GM23338 (cell line): Measurements from ENCODE around the gene EIF4E. TPM values are rescaled to one million over a fixed set of nuclear protein-coding genes. Genes with fewer than 3 reads are reported as not detected.
A peak's percentile ranks its signal among the peaks of the same experiment; 100 is the strongest.

Experiments
- ATAC-seq: fragments of 200-7000 bp; cut with Tn5 transposase; 3 replicates; pipeline ENCODE4 v1.9.1; 2020
- DNase-seq: peaks from one replicate; pipeline ENCODE4 v3.0.0-alpha.2; 2015; ENCODE audit warnings: low spot score
- H2AFZ ChIP-seq: fragments of 200-600 bp; sonication (generic); 2 replicates; pipeline ENCODE4 v1.8.0; 2016; ENCODE audit warnings: antibody characterized with exemption, mild to moderate bottlenecking, moderate library complexity
- H3F3A ChIP-seq: fragments of 200-600 bp; sonication (generic); replicated peaks from 2 replicates; pipeline ENCODE4 v1.8.0; 2017; ENCODE audit warnings: antibody characterized with exemption, mixed run types, low read depth
- H3K27ac ChIP-seq: fragments of 200-600 bp; sonication (generic); 2 replicates; pipeline ENCODE4 v1.6.1; 2016; ENCODE audit warnings: low read depth
- H3K27me3 ChIP-seq: fragments of 200-600 bp; sonication (generic); 2 replicates; pipeline ENCODE4 v1.8.0; 2016; ENCODE audit warnings: mild to moderate bottlenecking, mixed run types, moderate library complexity; ENCODE audit not compliant: insufficient read depth
- H3K36me3 ChIP-seq: fragments of 200-600 bp; sonication (generic); 2 replicates; pipeline ENCODE4 v1.8.0; 2016; ENCODE audit warnings: mild to moderate bottlenecking; ENCODE audit not compliant: insufficient read depth
- H3K4me1 ChIP-seq: fragments of 200-600 bp; sonication (generic); 2 replicates; pipeline ENCODE4 v1.8.0; 2016; ENCODE audit warnings: mild to moderate bottlenecking, moderate library complexity; ENCODE audit not compliant: insufficient read depth
- H3K4me2 ChIP-seq: fragments of 200-600 bp; sonication (generic); 2 replicates; pipeline ENCODE4 v1.7.1; 2017; ENCODE audit warnings: mixed run types
- H3K4me3 ChIP-seq: fragments of 200-600 bp; sonication (generic); 2 replicates; pipeline ENCODE4 v1.6.1; 2016; ENCODE audit warnings: mixed run types
- H3K79me2 ChIP-seq: fragments of 200-600 bp; sonication (generic); replicated peaks from 2 replicates; pipeline ENCODE4 v1.8.0; 2017; ENCODE audit warnings: mild to moderate bottlenecking; ENCODE audit not compliant: insufficient read depth
- H3K9me2 ChIP-seq: fragments of 200-600 bp; sonication (generic); 2 replicates; pipeline ENCODE4 v1.8.0; 2017; ENCODE audit not compliant: insufficient read depth
- H4K20me1 ChIP-seq: fragments of 200-600 bp; sonication (generic); replicated peaks from 2 replicates; pipeline ENCODE4 v1.8.0; 2017; ENCODE audit warnings: mild to moderate bottlenecking; ENCODE audit not compliant: insufficient read depth
- H3K27ac Mint-ChIP-seq: 2 replicates; pipeline ENCODE4 v1.8.0; 2020; ENCODE audit warnings: inconsistent platforms, mild to moderate bottlenecking, moderate library complexity, mixed read lengths
- H3K27me3 Mint-ChIP-seq: 3 replicates; pipeline ENCODE4 v1.8.0; 2022; ENCODE audit warnings: low read depth, mild to moderate bottlenecking, moderate library complexity, mixed read lengths, inconsistent platforms; ENCODE audit not compliant: insufficient read depth, poor library complexity
- H3K36me3 Mint-ChIP-seq: 3 replicates; pipeline ENCODE4 v1.8.0; 2021; ENCODE audit warnings: low read depth, mild to moderate bottlenecking, inconsistent platforms, moderate library complexity, mixed read lengths
- H3K4me1 Mint-ChIP-seq: 3 replicates; pipeline ENCODE4 v1.8.0; 2020; ENCODE audit warnings: mild to moderate bottlenecking, inconsistent platforms, mixed read lengths
- H3K4me3 Mint-ChIP-seq: 3 replicates; pipeline ENCODE4 v1.8.0; 2021; ENCODE audit warnings: moderate library complexity, mild to moderate bottlenecking, inconsistent platforms, mixed read lengths
- H3K9me3 Mint-ChIP-seq: 3 replicates; pipeline ENCODE4 v1.8.0; 2020; ENCODE audit warnings: moderate library complexity, mild to moderate bottlenecking, inconsistent platforms, mixed read lengths
- CREB1 ChIP-seq: fragments of 250-450 bp; sonication (Bioruptor Pico); IDR thresholded peaks from 2 replicates; pipeline ENCODE4 v1.5.0; 2020; ENCODE audit warnings: low read depth, mild to moderate bottlenecking, moderate library complexity
- CTCF ChIP-seq, 2 experiments: fragments of 200-600 bp in 1 of 2; sonication (generic) in 1 of 2; conservative IDR thresholded peaks; 2 replicates each; pipeline versions ENCODE4 v1.5.1 to v1.6.1; 2016 to 2017; ENCODE audit warnings: antibody characterized with exemption in 2 of 2, low read depth in 2 of 2, mild to moderate bottlenecking in 2 of 2, moderate library complexity in 1 of 2
- ETS1 ChIP-seq: IDR thresholded peaks from 2 replicates; pipeline ENCODE4 v1.6.1; 2016; ENCODE audit warnings: antibody characterized with exemption
- EZH2 ChIP-seq: fragments of 200-600 bp; sonication (generic); IDR thresholded peaks from one replicate; pipeline ENCODE4 v1.8.0; 2017; ENCODE audit warnings: antibody characterized with exemption, mild to moderate bottlenecking, low read depth; ENCODE audit not compliant: unreplicated experiment
- EZH2phosphoT487 ChIP-seq: fragments of 200-600 bp; sonication (generic); IDR thresholded peaks from one replicate; pipeline ENCODE4 v1.8.1; 2018; ENCODE audit warnings: antibody characterized with exemption; ENCODE audit not compliant: unreplicated experiment
- JUNB ChIP-seq: IDR thresholded peaks from one replicate; pipeline ENCODE4 v1.6.1; 2016; ENCODE audit warnings: antibody characterized with exemption; ENCODE audit not compliant: unreplicated experiment
- NANOG ChIP-seq: IDR thresholded peaks from 2 replicates; pipeline ENCODE4 v1.6.1; 2016; ENCODE audit warnings: antibody characterized with exemption, borderline replicate concordance
- POLR2AphosphoS5 ChIP-seq: IDR thresholded peaks from 2 replicates; pipeline ENCODE4 v1.6.1; 2016; ENCODE audit warnings: antibody characterized with exemption, low read depth
- REST ChIP-seq: IDR thresholded peaks from one replicate; pipeline ENCODE4 v1.6.1; 2018; ENCODE audit warnings: antibody characterized with exemption; ENCODE audit not compliant: unreplicated experiment
- ZNF114 ChIP-seq: fragments of 250-450 bp; sonication (Bioruptor Pico); IDR thresholded peaks from 2 replicates; pipeline ENCODE4 v1.5.0; 2020; ENCODE audit warnings: mild to moderate bottlenecking, moderate library complexity
- ZNF331 ChIP-seq: fragments of 250-450 bp; sonication (Bioruptor Pico); IDR thresholded peaks from 2 replicates; pipeline ENCODE4 v1.5.0; 2020; ENCODE audit warnings: low read depth, mild to moderate bottlenecking, moderate library complexity
- ZNF462 ChIP-seq: fragments of 250-450 bp; sonication (Bioruptor Pico); IDR thresholded peaks from 2 replicates; pipeline ENCODE4 v1.5.0; 2020; ENCODE audit warnings: mild to moderate bottlenecking, moderate library complexity
- long read RNA-seq: library from polyadenylated mRNA; unstranded; transcript quantifications from one replicate; pipeline ENCODE4 v2.0.0, GENCODE V29; 2020; ENCODE audit not compliant: unreplicated experiment
- polyA plus RNA-seq: library from polyadenylated mRNA; unstranded; fragments of >200 nt; fragmentation: Nextera tagmentation; extraction: Ambion mirVana; gene quantifications from 2 replicates; pipeline ENCODE4 v1.2.1, GENCODE V29; 2016
- total RNA-seq: library from RNA; depleted of rRNA; stranded (reverse); fragments of >200 nt; shearing (Covaris generic); gene quantifications from 2 replicates; pipeline ENCODE4 v1.2.3, GENCODE V29; 2014; rRNA removed

EIF4E gene, protein sequence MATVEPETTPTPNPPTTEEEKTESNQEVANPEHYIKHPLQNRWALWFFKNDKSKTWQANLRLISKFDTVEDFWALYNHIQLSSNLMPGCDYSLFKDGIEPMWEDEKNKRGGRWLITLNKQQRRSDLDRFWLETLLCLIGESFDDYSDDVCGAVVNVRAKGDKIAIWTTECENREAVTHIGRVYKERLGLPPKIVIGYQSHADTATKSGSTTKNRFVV
- 257 and 351 TPM in 2 replicates for total RNA-seq
- polyA plus RNA-seq: 102 and 113 TPM in 2 replicates
- long read RNA-seq, full-length matches to known transcripts: 102 of 122 reads
- long read RNA-seq, partial matches to known transcripts: 10 of 122 reads
- long read RNA-seq, other reads (novel, unspliced or antisense): 10 of 122 reads

DNA sequence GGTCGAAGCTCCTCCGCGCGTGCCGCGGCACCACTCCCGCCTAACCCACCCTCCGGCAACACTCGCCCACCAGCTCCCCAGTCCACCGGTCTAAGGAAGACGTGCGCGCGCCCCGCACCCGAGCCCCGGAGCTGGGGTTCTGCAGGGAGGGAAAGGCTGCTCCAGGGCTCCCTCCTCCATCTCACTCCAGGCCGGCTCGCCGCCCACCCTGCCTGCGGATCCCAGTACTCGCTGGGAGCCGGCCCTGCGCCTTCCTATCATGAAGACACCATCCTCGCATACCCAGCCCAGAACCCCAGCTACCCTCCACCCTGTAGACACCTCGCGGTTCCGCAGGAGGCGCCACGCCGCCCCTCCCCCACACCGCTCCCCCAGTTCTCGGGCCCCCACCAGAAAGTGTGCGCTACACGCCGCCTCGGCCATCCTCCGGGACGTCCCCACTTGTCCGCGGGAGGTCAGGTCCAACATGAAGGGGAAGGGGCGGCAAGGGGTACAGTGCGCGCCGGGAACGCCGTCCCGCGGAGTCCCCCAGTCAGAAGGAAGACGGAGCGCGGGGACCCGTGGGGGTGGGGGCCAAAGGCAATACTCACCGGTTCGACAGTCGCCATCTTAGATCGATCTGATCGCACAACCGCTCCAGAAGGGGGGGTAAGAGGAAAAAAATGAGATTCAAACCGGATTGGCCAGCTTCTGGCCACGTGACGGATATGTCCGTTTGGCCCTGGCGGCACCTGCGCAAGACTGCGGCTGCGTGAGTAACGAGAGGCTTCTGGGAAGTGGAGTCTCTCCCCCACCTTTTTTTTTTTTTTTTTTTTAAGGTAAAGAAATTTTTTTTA is at the start of gene EIF4E:
Gene EIF4E, minus strand, starts transcription at position 629 of the 836 bp plus-strand sequence. Its CDS starts 21 bp downstream, at position 608.
- no peaks in the 10 kb centered on the region for H3K27me3 ChIP-seq
- H3K4me1 Mint-ChIP-seq: peaks cover 18% of the 10 kb centered on the region
- ATAC-seq (peak; percentile 78), DNase-seq (peak; percentile 99)
- peaks cover 9% of the 10 kb centered on the region for H3K4me1 ChIP-seq
- peak within 1 kb of the TSS; percentile 96 for H3K27ac ChIP-seq
- H3K36me3 ChIP-seq: peaks cover 12% of the 10 kb centered on the region; the same call in 1 of the 2 replicates
- peak within 1 kb of the TSS; percentile 98 for H3K27ac Mint-ChIP-seq
- peak within 1 kb of the TSS; percentile 98 for H3K4me3 ChIP-seq
- peaks cover 31% of the 10 kb centered on the region for H4K20me1 ChIP-seq
- H2AFZ ChIP-seq: peak within 1 kb of the TSS; percentile 93
- H3K79me2 ChIP-seq: peaks cover 56% of the 10 kb centered on the region
- H3K4me3 Mint-ChIP-seq: peak within 1 kb of the TSS; percentile 95
- no peaks in the 10 kb centered on the region for H3K9me2 ChIP-seq
- H3K4me2 ChIP-seq: peak within 1 kb of the TSS; percentile 90
- H3K36me3 Mint-ChIP-seq: peaks cover 66% of the 10 kb centered on the region
- peaks cover 6% of the 10 kb centered on the region; the same call in 1 of the 2 replicates for H3F3A ChIP-seq
- peaks cover 16% of the 10 kb centered on the region for H3K27me3 Mint-ChIP-seq
- H3K9me3 Mint-ChIP-seq: peaks cover 45% of the 10 kb centered on the region
- TF ChIP-seq CTCF (conservative IDR thresholded peaks at IDR 0.05; ENCODE audit: low read depth in 2 of 2) (no peak), ZNF114 (CRISPR knock-in tag) (no peak), EZH2 (no peak), REST (no peak), CREB1 (CRISPR knock-in tag) (no peak), ETS1 (peak; percentile 57), EZH2phosphoT487 (no peak), NANOG (no peak), ZNF462 (CRISPR knock-in tag) (no peak), POLR2AphosphoS5 (peak; percentile 64), JUNB (no peak), ZNF331 (CRISPR knock-in tag) (no peak)
